IMR-90 (cell line): ENCODE measurements around the gene CPED1. TPM values are rescaled to one million over a fixed set of nuclear protein-coding genes. Genes with fewer than 3 reads are reported as not detected.

Source experiments
- ATAC-seq: fragments of 200-7000 bp; cut with Tn5 transposase; 2 replicates; pipeline ENCODE4 v1.9.1; 2020; ENCODE audit warnings: low read depth, mild to moderate bottlenecking, moderate library complexity
- BruUV-seq: library from RNA; stranded (reverse); fragments of 400-500 nt; replicated peaks from 2 replicates; lab custom pipeline; 2021; lab: Mats Ljungman, UMichigan
- CTCF ChIA-PET: fragments of 300-600 bp; formaldehyde crosslinking; extraction: SDS; loops from one replicate; lab custom pipeline; 2021; ENCODE audit warnings: antibody characterized with exemption; lab: Yijun Ruan, JAX
- POLR2A ChIA-PET: fragments of 300-600 bp; sonication (Branson Sonifier 250); formaldehyde crosslinking; loops from one replicate; lab custom pipeline; 2022; ENCODE audit warnings: antibody characterized with exemption; ENCODE audit not compliant: unreplicated experiment; lab: Charles Lee
- DNase-seq: peaks from one replicate; pipeline ENCODE4 v3.0.0; 2013
- H2AFZ ChIP-seq: replicated peaks from 2 replicates; pipeline ENCODE3; 2013; ENCODE audit warnings: low read length, mild to moderate bottlenecking; ENCODE audit not compliant: poor library complexity
- H2AK5ac ChIP-seq: 2 replicates; pipeline ENCODE4 v1.6.1; 2013; ENCODE audit warnings: low read depth, low read length, inconsistent platforms
- H2AK9ac ChIP-seq: replicated peaks from 2 replicates; pipeline ENCODE3; 2013; ENCODE audit warnings: mild to moderate bottlenecking, low read depth, low read length, moderate library complexity; ENCODE audit not compliant: poor library complexity
- H2BK120ac ChIP-seq: 2 replicates; pipeline ENCODE4 v1.6.1; 2013; ENCODE audit warnings: low read depth, low read length, inconsistent platforms
- H2BK15ac ChIP-seq: 3 replicates; pipeline ENCODE4 v1.6.1; 2013; ENCODE audit warnings: low read depth, low read length, inconsistent platforms
- H2BK20ac ChIP-seq: 2 replicates; pipeline ENCODE4 v1.6.1; 2013; ENCODE audit warnings: low read depth, mild to moderate bottlenecking, inconsistent platforms, low read length, moderate library complexity
- H2BK5ac ChIP-seq: 2 replicates; pipeline ENCODE4 v1.6.1; 2013; ENCODE audit warnings: mild to moderate bottlenecking, low read depth, low read length, inconsistent platforms; ENCODE audit not compliant: poor library complexity, severe bottlenecking
- H3K14ac ChIP-seq: replicated peaks from 2 replicates; pipeline ENCODE4 v1.6.1; 2013; ENCODE audit warnings: low read depth, low read length, inconsistent platforms
- H3K18ac ChIP-seq: 2 replicates; pipeline ENCODE4 v1.6.1; 2013; ENCODE audit warnings: low read depth, low read length, control low read depth
- H3K23ac ChIP-seq: 2 replicates; pipeline ENCODE4 v1.6.1; 2013; ENCODE audit warnings: low read depth, low read length, inconsistent platforms
- H3K27ac ChIP-seq: 2 replicates; pipeline ENCODE4 v1.5.1; 2013; ENCODE audit warnings: mild to moderate bottlenecking, control low read depth, low read length; ENCODE audit not compliant: insufficient read depth
- H3K27me3 ChIP-seq: 2 replicates; pipeline ENCODE4 v1.6.1; 2013; ENCODE audit warnings: low read length; ENCODE audit not compliant: control insufficient read depth, insufficient read depth
- H3K36me3 ChIP-seq: 2 replicates; pipeline ENCODE4 v1.6.1; 2013; ENCODE audit warnings: low read length, mixed read lengths; ENCODE audit not compliant: control insufficient read depth, insufficient read depth
- H3K4ac ChIP-seq: 2 replicates; pipeline ENCODE4 v1.6.1; 2013; ENCODE audit warnings: low read depth, low read length, inconsistent platforms
- H3K4me1 ChIP-seq: 2 replicates; pipeline ENCODE4 v1.6.1; 2013; ENCODE audit warnings: low read length, mixed read lengths; ENCODE audit not compliant: control insufficient read depth, insufficient read depth
- H3K4me2 ChIP-seq: 2 replicates; pipeline ENCODE4 v1.6.1; 2013; ENCODE audit warnings: low read depth, mild to moderate bottlenecking, control low read depth, low read length, moderate library complexity
- H3K4me3 ChIP-seq: 2 replicates; pipeline ENCODE4 v1.5.1; 2013; ENCODE audit warnings: low read depth, mild to moderate bottlenecking, control low read depth, low read length, moderate library complexity; ENCODE audit not compliant: insufficient read depth
- H3K56ac ChIP-seq: 2 replicates; pipeline ENCODE4 v1.6.1; 2013; ENCODE audit warnings: low read length, inconsistent platforms; ENCODE audit not compliant: insufficient read depth; ENCODE audit errors: extremely low read depth
- H3K79me1 ChIP-seq, 2 experiments: 2 replicates each; pipeline ENCODE4 v1.6.1; 2013; ENCODE audit warnings: low read length in 2 of 2, inconsistent platforms in 1 of 2, low read depth in 1 of 2
- H3K9ac ChIP-seq: 2 replicates; pipeline ENCODE4 v1.6.1; 2013; ENCODE audit warnings: low read depth, low read length, control low read depth
- H3K9me1 ChIP-seq: 2 replicates; pipeline ENCODE4 v1.6.1; 2013; ENCODE audit warnings: low read length, inconsistent platforms; ENCODE audit not compliant: insufficient read depth
- H3K9me3 ChIP-seq: 2 replicates; pipeline ENCODE4 v1.6.1; 2013; ENCODE audit warnings: low read length; ENCODE audit not compliant: control insufficient read depth, insufficient read depth
- H4K20me1 ChIP-seq: 2 replicates; pipeline ENCODE4 v1.6.1; 2013; ENCODE audit warnings: low read length, inconsistent platforms; ENCODE audit not compliant: insufficient read depth
- H4K5ac ChIP-seq: 2 replicates; pipeline ENCODE4 v1.6.1; 2013; ENCODE audit warnings: mild to moderate bottlenecking, low read depth, low read length, control low read depth
- H4K8ac ChIP-seq, 2 experiments: 2 replicates each; pipeline ENCODE4 v1.6.1; 2013; ENCODE audit warnings: low read depth in 2 of 2, low read length in 2 of 2, control low read depth in 1 of 2, inconsistent platforms in 1 of 2
- H4K91ac ChIP-seq: 2 replicates; pipeline ENCODE4 v1.6.1; 2013; ENCODE audit warnings: low read depth, low read length, inconsistent platforms; ENCODE audit not compliant: insufficient read depth
- BHLHE40 ChIP-seq: fragments of 150-350 bp; IDR thresholded peaks from 2 replicates; pipeline ENCODE4 v1.6.1; 2016; ENCODE audit warnings: mild to moderate bottlenecking, low read depth, low read length
- CHD1 ChIP-seq: IDR thresholded peaks from 2 replicates; pipeline ENCODE4 v1.6.1; 2012; ENCODE audit warnings: low read depth, low read length, improper control_type of control experiment
- ELK1 ChIP-seq: fragments of 150-350 bp; IDR thresholded peaks from 2 replicates; pipeline ENCODE4 v1.6.1; 2016; ENCODE audit warnings: low read depth, mild to moderate bottlenecking, low read length, moderate library complexity, borderline replicate concordance
- FOS ChIP-seq: fragments of 150-350 bp; IDR thresholded peaks from 2 replicates; pipeline ENCODE4 v1.6.1; 2016; ENCODE audit warnings: low read depth, low read length
- MAFK ChIP-seq: IDR thresholded peaks from 2 replicates; pipeline ENCODE4 v1.6.1; 2012; ENCODE audit warnings: low read depth, low read length, improper control_type of control experiment
- MAZ ChIP-seq: IDR thresholded peaks from 2 replicates; pipeline ENCODE4 v1.6.1; 2012; ENCODE audit warnings: low read depth, mild to moderate bottlenecking, low read length, improper control_type of control experiment, moderate library complexity, borderline replicate concordance
- MXI1 ChIP-seq: IDR thresholded peaks from 2 replicates; pipeline ENCODE4 v1.6.1; 2012; ENCODE audit warnings: low read depth, mild to moderate bottlenecking, low read length, moderate library complexity, borderline replicate concordance
- RCOR1 ChIP-seq: IDR thresholded peaks from 2 replicates; pipeline ENCODE4 v1.6.1; 2012; ENCODE audit warnings: mild to moderate bottlenecking, low read length, improper control_type of control experiment; ENCODE audit not compliant: insufficient replicate concordance
- SMC3 ChIP-seq: fragments of 150-350 bp; IDR thresholded peaks from 2 replicates; pipeline ENCODE4 v1.6.1; 2016; ENCODE audit warnings: low read depth, mild to moderate bottlenecking, antibody characterized with exemption, low read length, moderate library complexity
- WGBS, 2 experiments: methylation state at CpG; one replicate each; pipeline versions ENCODE4 v1.1.5 to v1.1.7; 2013; ENCODE audit warnings: missing lambda C conversion rate in 2 of 2; ENCODE audit not compliant: insufficient read length in 1 of 2; ENCODE audit errors: extremely low coverage in 2 of 2; 5-methylcytosine and 5-hydroxymethylcytosine counted together
- dilution Hi-C: fragments of 300-500 bp; cut with HindIII; formaldehyde crosslinking; loops from one replicate; pipeline ENCODE4 v1.14.3; 2018; ENCODE audit warnings: low sequenced_read_pairs; ENCODE audit not compliant: unreplicated experiment
- in situ Hi-C: fragments of 300-500 bp; cut with MboI; formaldehyde crosslinking; loops from 3 replicates; pipeline ENCODE4 v1.14.3; 2019; ENCODE audit warnings: low sequenced_read_pairs, inconsistent platforms, mixed read lengths
- intact Hi-C: fragments of 100-400 bp; cut with micrococcal nuclease; formaldehyde crosslinking; loops from 2 replicates; pipeline ENCODE4 v1.10.0; 2022
- polyA plus RNA-seq, 3 experiments: library from polyadenylated mRNA; depleted of rRNA; stranded (reverse); fragments of >200 nt; gene quantifications; 2 replicates each; pipeline ENCODE4 v1.2.3, GENCODE V29; 2012; ENCODE audit warnings: low replicate concordance in 1 of 3
- total RNA-seq: library from RNA; depleted of rRNA; stranded (reverse); fragments of >200 nt; gene quantifications from 2 replicates; pipeline ENCODE4 v1.2.3, GENCODE V29; 2012
- TF ChIP-seq, protein P1 (sequence below): fragments of 150-350 bp; IDR thresholded peaks from 2 replicates; pipeline ENCODE4 v1.6.1; 2017; ENCODE audit warnings: mild to moderate bottlenecking, antibody characterized with exemption, low read length, low read depth
- TF ChIP-seq, protein P2 (sequence below): conservative IDR thresholded peaks from 2 replicates; pipeline ENCODE4 v1.5.1; 2012; ENCODE audit warnings: mild to moderate bottlenecking, low read depth, low read length, improper control_type of control experiment

The CPED1 gene
- total and polyA plus RNA-seq, 2 of the 4 experiments (the other 2 are of a cell fraction), result 31.2 to 96.8 TPM

DNA sequence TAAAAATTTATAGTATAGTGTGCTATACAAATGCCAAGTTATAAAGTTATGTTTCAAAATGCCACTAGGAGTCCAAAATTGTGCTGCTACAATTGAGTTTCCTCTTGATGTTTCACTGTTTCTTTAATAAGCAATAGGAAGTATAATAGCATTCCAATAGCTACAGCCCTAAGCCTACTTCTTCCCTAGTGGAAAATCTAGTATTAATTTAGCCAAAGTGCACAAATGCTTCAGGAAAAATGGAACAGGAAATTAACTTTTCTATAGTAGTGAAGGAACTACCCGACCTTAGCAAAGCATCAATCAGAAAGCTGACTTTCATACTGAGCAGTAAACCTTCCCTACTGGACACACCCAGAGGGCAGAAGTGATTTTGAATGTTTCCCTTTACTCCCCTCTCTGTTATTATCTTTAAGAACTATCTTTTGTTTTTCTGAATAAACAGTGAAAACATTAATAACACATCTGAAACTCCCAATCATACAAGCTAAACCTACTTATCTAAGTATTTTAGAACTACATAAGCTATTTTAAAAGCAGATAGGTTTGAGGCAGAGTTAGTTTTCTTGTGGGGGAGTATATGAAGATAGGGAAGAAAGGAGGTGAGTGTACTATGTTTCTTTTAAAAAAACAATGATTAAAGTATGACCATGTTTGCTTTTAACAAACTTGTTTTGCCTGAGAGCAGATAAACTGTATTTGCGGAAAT, 13.7 kb downstream of the CPED1 start:
- no peaks in the 10 kb centered on the region for H3K9me3 ChIP-seq
- H3K23ac ChIP-seq, result peak overlapping the region; percentile 83; the same call in 1 of the 2 replicates
- dilution Hi-C loops (no loop called here), intact Hi-C loops (loop anchor here (2.0 kb wide), 1 partner anchor 15 kb away; no protein-coding TSS in a partner anchor), in situ Hi-C loops (no loop called here)
- peak overlapping the region; percentile 12; the same call in 1 of the 3 replicates for H2BK15ac ChIP-seq
- BruUV-seq, result no TSS peak
- peak overlapping the region; percentile 80; the same call in 1 of the 2 replicates for H4K5ac ChIP-seq
- peak overlapping the region; percentile 90 for H2BK20ac ChIP-seq
- peak overlapping the region; percentile 56; the same call in 1 of the 2 replicates for H2AK5ac ChIP-seq
- CTCF ChIA-PET, result interaction anchor here (1.0 to 1.3 kb wide), 3 partner anchors 15 to 79 kb away, joined by 3 to 4 read pairs (median 4); no protein-coding TSS in a partner anchor
- no peak overlapping the region for H3K4me3 ChIP-seq
- no peak overlapping the region for H3K9ac ChIP-seq
- no peak overlapping the region for H3K56ac ChIP-seq
- H2AFZ ChIP-seq, result no peak overlapping the region
- H2AK9ac ChIP-seq, result no peak overlapping the region
- H2BK120ac ChIP-seq, result peak overlapping the region; percentile 75
- H3K4ac ChIP-seq, result peak overlapping the region; percentile 84; the same call in 1 of the 2 replicates
- peaks cover 3% of the 10 kb centered on the region; the same call in 1 of the 2 replicates for H4K20me1 ChIP-seq
- TF ChIP-seq ELK1, result no peak
- TF ChIP-seq CHD1, result no peak
- TF ChIP-seq MAZ, result no peak
- no peak for TF ChIP-seq MXI1
- TF ChIP-seq RCOR1, result no peak
- TF ChIP-seq, protein P1, sequence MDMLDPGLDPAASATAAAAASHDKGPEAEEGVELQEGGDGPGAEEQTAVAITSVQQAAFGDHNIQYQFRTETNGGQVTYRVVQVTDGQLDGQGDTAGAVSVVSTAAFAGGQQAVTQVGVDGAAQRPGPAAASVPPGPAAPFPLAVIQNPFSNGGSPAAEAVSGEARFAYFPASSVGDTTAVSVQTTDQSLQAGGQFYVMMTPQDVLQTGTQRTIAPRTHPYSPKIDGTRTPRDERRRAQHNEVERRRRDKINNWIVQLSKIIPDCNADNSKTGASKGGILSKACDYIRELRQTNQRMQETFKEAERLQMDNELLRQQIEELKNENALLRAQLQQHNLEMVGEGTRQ, result no peak
- no peak for TF ChIP-seq MAFK
- TF ChIP-seq FOS, result no peak
- TF ChIP-seq, protein P2, sequence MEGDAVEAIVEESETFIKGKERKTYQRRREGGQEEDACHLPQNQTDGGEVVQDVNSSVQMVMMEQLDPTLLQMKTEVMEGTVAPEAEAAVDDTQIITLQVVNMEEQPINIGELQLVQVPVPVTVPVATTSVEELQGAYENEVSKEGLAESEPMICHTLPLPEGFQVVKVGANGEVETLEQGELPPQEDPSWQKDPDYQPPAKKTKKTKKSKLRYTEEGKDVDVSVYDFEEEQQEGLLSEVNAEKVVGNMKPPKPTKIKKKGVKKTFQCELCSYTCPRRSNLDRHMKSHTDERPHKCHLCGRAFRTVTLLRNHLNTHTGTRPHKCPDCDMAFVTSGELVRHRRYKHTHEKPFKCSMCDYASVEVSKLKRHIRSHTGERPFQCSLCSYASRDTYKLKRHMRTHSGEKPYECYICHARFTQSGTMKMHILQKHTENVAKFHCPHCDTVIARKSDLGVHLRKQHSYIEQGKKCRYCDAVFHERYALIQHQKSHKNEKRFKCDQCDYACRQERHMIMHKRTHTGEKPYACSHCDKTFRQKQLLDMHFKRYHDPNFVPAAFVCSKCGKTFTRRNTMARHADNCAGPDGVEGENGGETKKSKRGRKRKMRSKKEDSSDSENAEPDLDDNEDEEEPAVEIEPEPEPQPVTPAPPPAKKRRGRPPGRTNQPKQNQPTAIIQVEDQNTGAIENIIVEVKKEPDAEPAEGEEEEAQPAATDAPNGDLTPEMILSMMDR, result no peak
- TF ChIP-seq BHLHE40, result no peak
- no peak for TF ChIP-seq SMC3
- no CpG with 5 or more reads among the region's 2 CpGs for WGBS, 2 experiments
- H3K14ac ChIP-seq, result peak overlapping the region; percentile 87
- H3K9me1 ChIP-seq, result peaks cover 18% of the 10 kb centered on the region
- peak overlapping the region; percentile 66; the same call in 1 of the 2 replicates for H4K91ac ChIP-seq
- peak overlapping the region; percentile 70; the same call in 1 of the 2 replicates for H3K4me2 ChIP-seq
- H3K18ac ChIP-seq, result peak overlapping the region; percentile 65; the same call in 1 of the 2 replicates
- DNase-seq, result no peak
- H3K36me3 ChIP-seq, result no peaks in the 10 kb centered on the region
- ATAC-seq, result peak; percentile 22; the same call in 1 of the 2 replicates
- peaks cover 21% of the 10 kb centered on the region for H3K4me1 ChIP-seq
- POLR2A ChIA-PET, result no interaction called here
- H4K8ac ChIP-seq, result peak overlapping the region in 1 of 2 experiments; percentile 54; a peak in 1 of 4 replicates
- H3K27me3 ChIP-seq, result no peaks in the 10 kb centered on the region
- peak overlapping the region; percentile 91 for H2BK5ac ChIP-seq
- no peak overlapping the region; the same call in 1 of the 2 replicates for H3K27ac ChIP-seq
- H3K79me1 ChIP-seq, result peaks cover 33 to 67% of the 10 kb centered on the region in 2 experiments
